GM12878 (cell line): ENCODE results near the gene TSPAN11. TPM values are rescaled to one million over a fixed set of nuclear protein-coding genes. Genes with fewer than 3 reads are reported as not detected.

ENCODE experiments used
- ATAC-seq: fragments of 200-7000 bp; cut with Tn5 transposase; 3 replicates; pipeline ENCODE4 v1.9.1; 2020; ENCODE audit warnings: mild to moderate bottlenecking, moderate library complexity
- BruUV-seq: library from RNA; stranded (reverse); fragments of 400-500 nt; replicated peaks from 2 replicates; lab custom pipeline; 2021; lab: Mats Ljungman, UMichigan
- CTCF ChIA-PET: fragments of 300-600 bp; sonication (Branson Sonifier 250); formaldehyde crosslinking; extraction: SDS; loops from one replicate; lab custom pipeline; 2021; ENCODE audit warnings: inconsistent platforms; lab: Yijun Ruan, JAX
- POLR2A ChIA-PET: fragments of 350-600 bp; formaldehyde crosslinking; extraction: SDS; loops from one replicate; lab custom pipeline; 2021; ENCODE audit warnings: inconsistent platforms; lab: Charles Lee
- RAD21 ChIA-PET: fragments of 300-600 bp; sonication (Branson Sonifier 250); formaldehyde crosslinking; loops from one replicate; lab custom pipeline; 2023; ENCODE audit warnings: antibody characterized with exemption; ENCODE audit not compliant: unreplicated experiment; lab: Charles Lee
- SMC1A ChIA-PET: fragments of 300-600 bp; sonication (Branson Sonifier 250); formaldehyde crosslinking; loops from one replicate; lab custom pipeline; 2023; ENCODE audit not compliant: unreplicated experiment, uncharacterized antibody; lab: Charles Lee
- DNase-seq: peaks from one replicate; pipeline ENCODE4 v3.0.0-alpha.2; 2011; ENCODE audit warnings: low read depth, low spot score
- FAIRE-seq: peaks from 3 replicates; lab custom pipeline; 2011; peaks lifted over from hg19 to GRCh38; lab: Jason Lieb, UNC
- H2AFZ ChIP-seq: 2 replicates; pipeline ENCODE4 v1.6.0; 2011; ENCODE audit warnings: low read depth, low read length, control low read depth; ENCODE audit not compliant: control insufficient read depth
- H3K27ac ChIP-seq: 2 replicates; pipeline ENCODE4 v1.5.1; 2011; ENCODE audit warnings: control low read depth; ENCODE audit not compliant: control insufficient read depth, insufficient read depth
- H3K27me3 ChIP-seq, 2 experiments: replicated peaks in 1 of 2; 2 replicates each; pipeline versions ENCODE4 v1.6.0 to v1.6.1; 2011; ENCODE audit warnings: low read length in 1 of 2; ENCODE audit not compliant: control insufficient read depth in 2 of 2, insufficient read depth in 2 of 2
- H3K36me3 ChIP-seq, 2 experiments: 2 replicates each; pipeline ENCODE4 v1.5.1; 2011; ENCODE audit warnings: low read length in 1 of 2; ENCODE audit not compliant: control insufficient read depth in 2 of 2, insufficient read depth in 2 of 2
- H3K4me1 ChIP-seq: 2 replicates; pipeline ENCODE4 v1.6.1; 2011; ENCODE audit warnings: mild to moderate bottlenecking, low read length, moderate library complexity, mixed read lengths; ENCODE audit not compliant: control insufficient read depth, insufficient read depth
- H3K4me2 ChIP-seq: 2 replicates; pipeline ENCODE4 v1.6.0; 2011; ENCODE audit warnings: control low read depth; ENCODE audit not compliant: control insufficient read depth, insufficient read depth
- H3K4me3 ChIP-seq: fragments of 200-600 bp; sonication (generic); 2 replicates; pipeline ENCODE4 v1.5.1; 2016
- H3K79me2 ChIP-seq: 2 replicates; pipeline ENCODE4 v1.6.0; 2011; ENCODE audit warnings: low read length; ENCODE audit not compliant: control insufficient read depth, insufficient read depth
- H3K9ac ChIP-seq: 2 replicates; pipeline ENCODE4 v1.8.0; 2011; ENCODE audit warnings: low read length, control low read depth, mixed read lengths; ENCODE audit not compliant: control insufficient read depth, insufficient read depth
- H3K9me3 ChIP-seq: replicated peaks from 3 replicates; pipeline ENCODE4 v1.5.1; 2011; ENCODE audit warnings: mild to moderate bottlenecking, low read length; ENCODE audit not compliant: control insufficient read depth, insufficient read depth
- H4K20me1 ChIP-seq: 2 replicates; pipeline ENCODE4 v1.6.0; 2011; ENCODE audit not compliant: control insufficient read depth, insufficient read depth
- ATF7 ChIP-seq: fragments of 450-650 bp; IDR thresholded peaks from 2 replicates; pipeline ENCODE4 v1.6.1; 2016; ENCODE audit warnings: low read depth, mild to moderate bottlenecking
- NBN ChIP-seq: fragments of 450-650 bp; IDR thresholded peaks from 2 replicates; pipeline ENCODE4 v1.6.1; 2016
- RAD51 ChIP-seq: fragments of 450-650 bp; IDR thresholded peaks from 2 replicates; pipeline ENCODE4 v1.6.1; 2016; ENCODE audit warnings: moderate library complexity, mild to moderate bottlenecking, inconsistent platforms
- SIN3A ChIP-seq: IDR thresholded peaks from 2 replicates; pipeline ENCODE4 v1.6.1; 2012; ENCODE audit warnings: low read depth, low read length, improper control_type of control experiment
- SMAD5 ChIP-seq: IDR thresholded peaks from 2 replicates; pipeline ENCODE4 v1.6.1; 2016; ENCODE audit warnings: antibody characterized with exemption, low read depth
- STAT1 ChIP-seq: fragments of 450-650 bp; conservative IDR thresholded peaks from 2 replicates; pipeline ENCODE4 v1.6.1; 2014; ENCODE audit warnings: antibody characterized with exemption, mild to moderate bottlenecking
- TCF3 ChIP-seq: IDR thresholded peaks from 2 replicates; pipeline ENCODE4 v1.6.1; 2012; ENCODE audit warnings: low read depth, mild to moderate bottlenecking, low read length, borderline replicate concordance; ENCODE audit not compliant: insufficient read depth
- WRNIP1 ChIP-seq: IDR thresholded peaks from 2 replicates; pipeline ENCODE4 v1.6.1; 2011; ENCODE audit warnings: low read depth, low read length, improper control_type of control experiment, borderline replicate concordance
- YBX1 ChIP-seq: fragments of 450-650 bp; IDR thresholded peaks from 2 replicates; pipeline ENCODE4 v1.6.1; 2016; ENCODE audit warnings: antibody characterized with exemption
- ZNF384 ChIP-seq: IDR thresholded peaks from 2 replicates; pipeline ENCODE4 v1.6.1; 2012; ENCODE audit warnings: low read depth, mild to moderate bottlenecking, low read length, improper control_type of control experiment, borderline replicate concordance
- ZNF592 ChIP-seq: fragments of 450-650 bp; IDR thresholded peaks from 2 replicates; pipeline ENCODE4 v1.6.1; 2017; ENCODE audit warnings: mild to moderate bottlenecking, moderate library complexity
- ZNF687 ChIP-seq: fragments of 450-650 bp; IDR thresholded peaks from 2 replicates; pipeline ENCODE4 v1.6.1; 2017; ENCODE audit warnings: mild to moderate bottlenecking, moderate library complexity
- WGBS: methylation state at CpG from one replicate; pipeline ENCODE4 v1.1.6; 2016; ENCODE audit warnings: low lambda C conversion rate; ENCODE audit not compliant: insufficient replicate concordance, insufficient coverage; ENCODE audit errors: missing lambda C conversion rate; 5-methylcytosine and 5-hydroxymethylcytosine counted together
- in situ Hi-C: fragments of 300-500 bp; cut with MboI; formaldehyde crosslinking; loops from 9 replicates; pipeline ENCODE4 v1.14.3; 2018; ENCODE audit warnings: mixed read lengths
- intact Hi-C: fragments of 100-400 bp; cut with micrococcal nuclease; formaldehyde crosslinking; loops from one replicate; pipeline ENCODE4 v1.14.2; 2022; ENCODE audit not compliant: unreplicated experiment
- polyA plus RNA-seq, 11 experiments: library from polyadenylated mRNA; depleted of rRNA in 4 of 11; unstranded in 6 of 11; stranded (reverse) in 5 of 11; fragments of >200 nt; fragmentation: Nextera tagmentation in 4 of 11; fragmentation: Illumina TruSeq in 1 of 11; extraction: Ambion mirVana in 4 of 11; extraction: Trizol in 1 of 11; gene quantifications; 1 replicate in 1 of 11; 2 replicates in 10 of 11; pipeline versions ENCODE4 v1.2.1 to v1.2.3, GENCODE V29; 2011 to 2016; ENCODE audit warnings: inconsistent platforms in 2 of 11, missing spikeins in 2 of 11, low read depth in 1 of 11
- total RNA-seq, 4 experiments: library from RNA; depleted of rRNA in 3 of 4; stranded (reverse); fragments of >200 nt in 3 of 4; fragmentation: Illumina TruSeq in 1 of 4; extraction: Trizol in 1 of 4; gene quantifications; 2 replicates each; pipeline versions ENCODE4 v1.2.1 to v1.2.3, GENCODE V29; 2013 to 2021

The TSPAN11 gene
- total and polyA plus RNA-seq, 10 of the 15 experiments (the other 5 are each of a cell fraction or from before 2014, with no cell fraction given), result under 0.01 to 0.27 (median 0.04) TPM; not detected in 6

GRCh38 chr12:31007153-31007495, 80.6 kb downstream of the TSPAN11 start:
- no peak overlapping the region for H2AFZ ChIP-seq
- H3K4me1 ChIP-seq, result no peaks in the 10 kb centered on the region
- no peak overlapping the region for H3K9ac ChIP-seq
- no peak overlapping the region for H3K4me3 ChIP-seq
- no TSS peak for BruUV-seq
- RAD21 ChIA-PET, result no interaction called here
- CTCF ChIA-PET, result no interaction called here
- ATAC-seq, result no peak
- H4K20me1 ChIP-seq, result no peaks in the 10 kb centered on the region
- no peak overlapping the region for H3K4me2 ChIP-seq
- FAIRE-seq, result no peak
- WGBS, result 8% methylated on average over 3 of the region's 3 CpGs
- no peaks in the 10 kb centered on the region for H3K79me2 ChIP-seq
- H3K27me3 ChIP-seq, result no peaks in the 10 kb centered on the region; a peak in 1 of 4 replicates
- TF ChIP-seq SIN3A (no peak), ZNF592 (no peak), TCF3 (no peak), RAD51 (no peak), WRNIP1 (no peak), ZNF384 (no peak), NBN (no peak), SMAD5 (no peak), ZNF687 (no peak), STAT1 (no peak), YBX1 (no peak), ATF7 (no peak)
- H3K9me3 ChIP-seq, result no peaks in the 10 kb centered on the region
- no peak overlapping the region for H3K27ac ChIP-seq
- in situ Hi-C loops, result no loop called here
- DNase-seq, result no peak
- SMC1A ChIA-PET, result no interaction called here
- intact Hi-C loops, result no loop called here
- no peaks in the 10 kb centered on the region for H3K36me3 ChIP-seq
- POLR2A ChIA-PET, result no interaction called here
